IMR-90 (cell line): ENCODE measurements around the gene TTI1. TPM values are rescaled to one million over a fixed set of nuclear protein-coding genes. Genes with fewer than 3 reads are reported as not detected.

Source experiments
- ATAC-seq: fragments of 200-7000 bp; cut with Tn5 transposase; 2 replicates; pipeline ENCODE4 v1.9.1; 2020; ENCODE audit warnings: low read depth, mild to moderate bottlenecking, moderate library complexity
- BruUV-seq: library from RNA; stranded (reverse); fragments of 400-500 nt; replicated peaks from 2 replicates; lab custom pipeline; 2021; lab: Mats Ljungman, UMichigan
- CTCF ChIA-PET: fragments of 300-600 bp; formaldehyde crosslinking; extraction: SDS; loops from one replicate; lab custom pipeline; 2021; ENCODE audit warnings: antibody characterized with exemption; lab: Yijun Ruan, JAX
- POLR2A ChIA-PET: fragments of 300-600 bp; sonication (Branson Sonifier 250); formaldehyde crosslinking; loops from one replicate; lab custom pipeline; 2022; ENCODE audit warnings: antibody characterized with exemption; ENCODE audit not compliant: unreplicated experiment; lab: Charles Lee
- DNase-seq: peaks from one replicate; pipeline ENCODE4 v3.0.0; 2013
- H2AFZ ChIP-seq: replicated peaks from 2 replicates; pipeline ENCODE3; 2013; ENCODE audit warnings: low read length, mild to moderate bottlenecking; ENCODE audit not compliant: poor library complexity
- H2AK5ac ChIP-seq: 2 replicates; pipeline ENCODE4 v1.6.1; 2013; ENCODE audit warnings: low read depth, low read length, inconsistent platforms
- H2AK9ac ChIP-seq: replicated peaks from 2 replicates; pipeline ENCODE3; 2013; ENCODE audit warnings: mild to moderate bottlenecking, low read depth, low read length, moderate library complexity; ENCODE audit not compliant: poor library complexity
- H2BK120ac ChIP-seq: 2 replicates; pipeline ENCODE4 v1.6.1; 2013; ENCODE audit warnings: low read depth, low read length, inconsistent platforms
- H2BK15ac ChIP-seq: 3 replicates; pipeline ENCODE4 v1.6.1; 2013; ENCODE audit warnings: low read depth, low read length, inconsistent platforms
- H2BK20ac ChIP-seq: 2 replicates; pipeline ENCODE4 v1.6.1; 2013; ENCODE audit warnings: low read depth, mild to moderate bottlenecking, inconsistent platforms, low read length, moderate library complexity
- H2BK5ac ChIP-seq: 2 replicates; pipeline ENCODE4 v1.6.1; 2013; ENCODE audit warnings: mild to moderate bottlenecking, low read depth, low read length, inconsistent platforms; ENCODE audit not compliant: poor library complexity, severe bottlenecking
- H3K14ac ChIP-seq: replicated peaks from 2 replicates; pipeline ENCODE4 v1.6.1; 2013; ENCODE audit warnings: low read depth, low read length, inconsistent platforms
- H3K18ac ChIP-seq: 2 replicates; pipeline ENCODE4 v1.6.1; 2013; ENCODE audit warnings: low read depth, low read length, control low read depth
- H3K23ac ChIP-seq: 2 replicates; pipeline ENCODE4 v1.6.1; 2013; ENCODE audit warnings: low read depth, low read length, inconsistent platforms
- H3K27ac ChIP-seq: 2 replicates; pipeline ENCODE4 v1.5.1; 2013; ENCODE audit warnings: mild to moderate bottlenecking, control low read depth, low read length; ENCODE audit not compliant: insufficient read depth
- H3K27me3 ChIP-seq: 2 replicates; pipeline ENCODE4 v1.6.1; 2013; ENCODE audit warnings: low read length; ENCODE audit not compliant: control insufficient read depth, insufficient read depth
- H3K36me3 ChIP-seq: 2 replicates; pipeline ENCODE4 v1.6.1; 2013; ENCODE audit warnings: low read length, mixed read lengths; ENCODE audit not compliant: control insufficient read depth, insufficient read depth
- H3K4ac ChIP-seq: 2 replicates; pipeline ENCODE4 v1.6.1; 2013; ENCODE audit warnings: low read depth, low read length, inconsistent platforms
- H3K4me1 ChIP-seq: 2 replicates; pipeline ENCODE4 v1.6.1; 2013; ENCODE audit warnings: low read length, mixed read lengths; ENCODE audit not compliant: control insufficient read depth, insufficient read depth
- H3K4me2 ChIP-seq: 2 replicates; pipeline ENCODE4 v1.6.1; 2013; ENCODE audit warnings: low read depth, mild to moderate bottlenecking, control low read depth, low read length, moderate library complexity
- H3K4me3 ChIP-seq: 2 replicates; pipeline ENCODE4 v1.5.1; 2013; ENCODE audit warnings: low read depth, mild to moderate bottlenecking, control low read depth, low read length, moderate library complexity; ENCODE audit not compliant: insufficient read depth
- H3K56ac ChIP-seq: 2 replicates; pipeline ENCODE4 v1.6.1; 2013; ENCODE audit warnings: low read length, inconsistent platforms; ENCODE audit not compliant: insufficient read depth; ENCODE audit errors: extremely low read depth
- H3K79me1 ChIP-seq, 2 experiments: 2 replicates each; pipeline ENCODE4 v1.6.1; 2013; ENCODE audit warnings: low read length in 2 of 2, inconsistent platforms in 1 of 2, low read depth in 1 of 2
- H3K9ac ChIP-seq: 2 replicates; pipeline ENCODE4 v1.6.1; 2013; ENCODE audit warnings: low read depth, low read length, control low read depth
- H3K9me1 ChIP-seq: 2 replicates; pipeline ENCODE4 v1.6.1; 2013; ENCODE audit warnings: low read length, inconsistent platforms; ENCODE audit not compliant: insufficient read depth
- H3K9me3 ChIP-seq: 2 replicates; pipeline ENCODE4 v1.6.1; 2013; ENCODE audit warnings: low read length; ENCODE audit not compliant: control insufficient read depth, insufficient read depth
- H4K20me1 ChIP-seq: 2 replicates; pipeline ENCODE4 v1.6.1; 2013; ENCODE audit warnings: low read length, inconsistent platforms; ENCODE audit not compliant: insufficient read depth
- H4K5ac ChIP-seq: 2 replicates; pipeline ENCODE4 v1.6.1; 2013; ENCODE audit warnings: mild to moderate bottlenecking, low read depth, low read length, control low read depth
- H4K8ac ChIP-seq, 2 experiments: 2 replicates each; pipeline ENCODE4 v1.6.1; 2013; ENCODE audit warnings: low read depth in 2 of 2, low read length in 2 of 2, control low read depth in 1 of 2, inconsistent platforms in 1 of 2
- H4K91ac ChIP-seq: 2 replicates; pipeline ENCODE4 v1.6.1; 2013; ENCODE audit warnings: low read depth, low read length, inconsistent platforms; ENCODE audit not compliant: insufficient read depth
- POLR2A ChIP-seq: IDR thresholded peaks from 2 replicates; pipeline ENCODE4 v1.6.1; 2012; ENCODE audit warnings: mild to moderate bottlenecking, low read depth, low read length
- RAD21 ChIP-seq: IDR thresholded peaks from 2 replicates; pipeline ENCODE4 v1.6.1; 2012; ENCODE audit warnings: low read length, improper control_type of control experiment
- RFX5 ChIP-seq: IDR thresholded peaks from 2 replicates; pipeline ENCODE4 v1.8.0; 2012; ENCODE audit warnings: low read depth, mild to moderate bottlenecking, low read length, moderate library complexity
- WGBS, 2 experiments: methylation state at CpG; one replicate each; pipeline versions ENCODE4 v1.1.5 to v1.1.7; 2013; ENCODE audit warnings: missing lambda C conversion rate in 2 of 2; ENCODE audit not compliant: insufficient read length in 1 of 2; ENCODE audit errors: extremely low coverage in 2 of 2; 5-methylcytosine and 5-hydroxymethylcytosine counted together
- dilution Hi-C: fragments of 300-500 bp; cut with HindIII; formaldehyde crosslinking; loops from one replicate; pipeline ENCODE4 v1.14.3; 2018; ENCODE audit warnings: low sequenced_read_pairs; ENCODE audit not compliant: unreplicated experiment
- in situ Hi-C: fragments of 300-500 bp; cut with MboI; formaldehyde crosslinking; loops from 3 replicates; pipeline ENCODE4 v1.14.3; 2019; ENCODE audit warnings: low sequenced_read_pairs, inconsistent platforms, mixed read lengths
- intact Hi-C: fragments of 100-400 bp; cut with micrococcal nuclease; formaldehyde crosslinking; loops from 2 replicates; pipeline ENCODE4 v1.10.0; 2022
- polyA plus RNA-seq, 3 experiments: library from polyadenylated mRNA; depleted of rRNA; stranded (reverse); fragments of >200 nt; gene quantifications; 2 replicates each; pipeline ENCODE4 v1.2.3, GENCODE V29; 2012; ENCODE audit warnings: low replicate concordance in 1 of 3
- total RNA-seq: library from RNA; depleted of rRNA; stranded (reverse); fragments of >200 nt; gene quantifications from 2 replicates; pipeline ENCODE4 v1.2.3, GENCODE V29; 2012
- TF ChIP-seq, protein P1 (sequence below): conservative IDR thresholded peaks from 2 replicates; pipeline ENCODE4 v1.5.1; 2012; ENCODE audit warnings: mild to moderate bottlenecking, low read depth, low read length, improper control_type of control experiment

TTI1 gene
- total and polyA plus RNA-seq, 2 of the 4 experiments (the other 2 are of a cell fraction): 12.5 to 17.6 TPM

DNA sequence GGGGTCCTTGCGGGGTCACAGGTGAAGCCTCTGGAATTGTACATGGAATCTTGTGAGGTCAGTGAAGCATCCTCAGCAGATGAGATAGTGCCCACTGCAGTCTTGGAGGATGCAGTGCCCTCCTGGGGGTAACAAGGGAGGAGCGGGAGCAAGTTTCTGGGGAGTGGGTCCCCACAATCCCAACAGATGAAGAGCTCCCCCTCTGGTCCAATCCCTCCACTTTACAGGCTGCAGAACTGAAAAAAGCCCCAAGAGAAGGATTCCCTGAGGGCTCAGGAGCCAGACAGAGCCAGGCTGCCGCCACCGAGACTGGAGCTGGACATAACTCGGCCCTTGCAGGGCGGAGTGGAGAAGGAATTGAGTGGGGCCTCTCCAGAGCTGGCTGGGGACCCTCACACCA is 52.4 kb downstream of the TTI1 start:
- intact Hi-C loops: no loop called here
- H3K4ac ChIP-seq: no peak overlapping the region
- H3K79me1 ChIP-seq: no peaks in the 10 kb centered on the region
- H2BK5ac ChIP-seq: no peak overlapping the region
- dilution Hi-C loops: no loop called here
- no peak overlapping the region for H3K23ac ChIP-seq
- peaks cover 5% of the 10 kb centered on the region for H3K36me3 ChIP-seq
- no peak overlapping the region for H2BK15ac ChIP-seq
- POLR2A ChIA-PET: no interaction called here
- H3K27me3 ChIP-seq: no peaks in the 10 kb centered on the region; the same call in 1 of the 2 replicates
- no peak overlapping the region for H4K8ac ChIP-seq
- H3K9me1 ChIP-seq: no peaks in the 10 kb centered on the region
- H3K18ac ChIP-seq: no peak overlapping the region
- H2BK20ac ChIP-seq: no peak overlapping the region
- H3K9me3 ChIP-seq: no peaks in the 10 kb centered on the region
- no peak overlapping the region for H2BK120ac ChIP-seq
- H4K20me1 ChIP-seq: no peaks in the 10 kb centered on the region
- DNase-seq: no peak
- ATAC-seq: no peak
- H3K14ac ChIP-seq: no peak overlapping the region
- H3K4me1 ChIP-seq: no peaks in the 10 kb centered on the region
- H2AFZ ChIP-seq: no peak overlapping the region
- no TSS peak for BruUV-seq
- no peak overlapping the region for H3K4me2 ChIP-seq
- in situ Hi-C loops: no loop called here
- WGBS, 2 experiments: no CpG with 5 or more reads among the region's 6 CpGs
- TF ChIP-seq, protein P1, sequence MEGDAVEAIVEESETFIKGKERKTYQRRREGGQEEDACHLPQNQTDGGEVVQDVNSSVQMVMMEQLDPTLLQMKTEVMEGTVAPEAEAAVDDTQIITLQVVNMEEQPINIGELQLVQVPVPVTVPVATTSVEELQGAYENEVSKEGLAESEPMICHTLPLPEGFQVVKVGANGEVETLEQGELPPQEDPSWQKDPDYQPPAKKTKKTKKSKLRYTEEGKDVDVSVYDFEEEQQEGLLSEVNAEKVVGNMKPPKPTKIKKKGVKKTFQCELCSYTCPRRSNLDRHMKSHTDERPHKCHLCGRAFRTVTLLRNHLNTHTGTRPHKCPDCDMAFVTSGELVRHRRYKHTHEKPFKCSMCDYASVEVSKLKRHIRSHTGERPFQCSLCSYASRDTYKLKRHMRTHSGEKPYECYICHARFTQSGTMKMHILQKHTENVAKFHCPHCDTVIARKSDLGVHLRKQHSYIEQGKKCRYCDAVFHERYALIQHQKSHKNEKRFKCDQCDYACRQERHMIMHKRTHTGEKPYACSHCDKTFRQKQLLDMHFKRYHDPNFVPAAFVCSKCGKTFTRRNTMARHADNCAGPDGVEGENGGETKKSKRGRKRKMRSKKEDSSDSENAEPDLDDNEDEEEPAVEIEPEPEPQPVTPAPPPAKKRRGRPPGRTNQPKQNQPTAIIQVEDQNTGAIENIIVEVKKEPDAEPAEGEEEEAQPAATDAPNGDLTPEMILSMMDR: no peak
- TF ChIP-seq RAD21: no peak
- TF ChIP-seq RFX5: no peak
- no peak for TF ChIP-seq POLR2A
- H3K4me3 ChIP-seq: no peak overlapping the region
- CTCF ChIA-PET: no interaction called here
- H2AK5ac ChIP-seq: no peak overlapping the region
- no peak overlapping the region for H3K56ac ChIP-seq
- H3K9ac ChIP-seq: no peak overlapping the region
- H2AK9ac ChIP-seq: no peak overlapping the region
- H3K27ac ChIP-seq: no peak overlapping the region
- H4K91ac ChIP-seq: no peak overlapping the region
- H4K5ac ChIP-seq: no peak overlapping the region
